ENCODE results near the gene CPNE4.

Gene CPNE4

DNA sequence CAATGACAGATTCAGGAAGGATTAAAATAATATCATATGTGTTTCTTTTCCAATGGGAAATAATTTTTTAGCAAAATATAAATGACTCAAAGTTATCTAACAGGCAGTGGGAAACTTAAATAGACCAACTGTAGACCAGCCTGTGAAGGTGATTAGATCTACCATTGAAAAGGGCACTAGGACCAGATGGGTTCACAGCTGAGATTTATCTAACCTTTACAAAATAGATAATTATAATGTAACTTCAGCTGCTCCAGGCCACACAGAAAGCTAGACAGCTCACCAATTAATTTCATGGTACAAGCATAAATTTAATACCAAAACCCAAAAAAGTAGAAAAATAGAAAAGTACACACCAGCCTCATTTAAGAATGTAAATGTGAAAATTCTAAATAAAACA is 291.7 kb downstream of the CPNE4 start:
- DNase-seq (ENCODE audit: low spot score): no peak
- no peak for FAIRE-seq

DNA sequence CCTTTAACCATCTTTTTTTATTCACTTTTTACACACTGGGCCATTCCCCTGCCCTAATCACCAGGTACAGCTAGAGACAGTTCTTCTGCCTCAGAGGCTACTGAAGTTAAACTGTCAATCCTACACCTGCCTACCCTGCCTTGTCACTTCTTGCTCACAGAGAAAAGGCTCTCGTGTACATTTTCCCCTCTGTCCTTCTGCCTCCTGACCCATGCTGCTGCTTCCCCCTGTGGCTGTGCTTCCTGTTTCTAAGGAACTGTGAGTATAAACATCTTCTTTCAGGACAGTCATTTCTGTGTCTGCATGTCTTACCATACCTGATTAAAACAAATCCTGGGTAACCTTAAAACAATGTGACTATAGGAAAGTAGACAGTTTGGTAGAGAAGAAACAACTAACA is 295.6 kb downstream of the CPNE4 start:
- FAIRE-seq: no peak

DNA sequence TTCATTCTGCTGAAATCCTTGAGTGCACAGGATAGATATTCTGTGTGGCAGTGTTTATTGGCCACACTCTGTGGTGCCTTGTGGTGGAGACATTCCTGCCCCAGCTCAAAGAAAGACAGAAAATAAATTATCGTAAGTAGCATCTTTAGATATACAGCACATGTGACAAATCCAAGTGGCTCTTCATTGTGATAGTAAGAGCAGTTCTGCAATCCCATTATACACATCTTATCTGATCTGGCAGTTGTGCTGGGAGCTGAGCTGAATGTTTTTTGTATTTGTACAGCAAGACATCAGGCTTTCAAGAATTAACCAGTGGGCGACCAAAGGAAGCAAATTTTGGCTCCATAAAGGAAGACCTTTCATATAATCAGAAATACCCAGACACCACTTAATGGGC is 296.7 kb downstream of the CPNE4 start:
- FAIRE-seq (no peak), DNase-seq (ENCODE audit: low spot score) (no peak)

More for the DNA sequence above, 295.6 kb downstream of the CPNE4 start:
- DNase-seq (ENCODE audit: low spot score): no peak

DNA sequence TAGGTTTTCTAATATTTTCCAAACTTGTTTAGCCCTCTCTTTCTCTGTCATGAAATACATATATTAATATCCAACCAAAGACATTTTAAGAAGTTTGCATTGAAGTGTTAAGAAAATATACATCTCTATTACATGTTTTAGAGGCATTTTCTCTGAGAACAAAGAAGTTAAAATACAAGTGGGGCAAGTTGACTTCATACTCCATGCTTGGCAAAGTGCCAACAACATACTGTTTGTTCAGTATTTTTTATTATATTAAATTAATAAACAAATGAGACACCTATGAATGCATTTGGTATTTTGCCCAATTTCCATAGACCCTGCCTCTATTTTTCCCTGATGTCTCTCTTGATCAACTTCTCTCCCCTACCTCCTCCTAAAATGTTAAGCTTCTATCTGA is 299.3 kb downstream of the CPNE4 start:
- DNase-seq (ENCODE audit: low spot score) (no peak), FAIRE-seq (no peak)

DNA sequence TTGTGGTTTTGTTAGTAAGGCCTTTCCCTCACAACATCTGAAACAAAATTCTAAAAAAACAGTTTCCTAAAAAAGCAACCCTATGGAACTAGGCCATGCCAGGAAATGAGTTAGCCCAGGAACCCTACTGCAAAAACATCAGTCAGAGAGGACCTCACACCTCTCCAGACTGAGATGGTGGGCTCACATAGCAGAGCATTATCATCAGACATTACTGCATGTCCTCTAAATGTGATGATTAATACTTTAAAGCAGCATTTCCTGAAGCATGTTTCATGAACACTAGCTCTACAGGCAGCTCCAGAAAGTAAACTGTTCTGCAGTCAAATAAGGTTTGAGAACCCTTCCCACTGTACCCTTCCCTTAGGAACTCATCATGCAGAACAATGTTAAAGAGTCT is 299.7 kb downstream of the CPNE4 start:
- FAIRE-seq: no peak

DNA sequence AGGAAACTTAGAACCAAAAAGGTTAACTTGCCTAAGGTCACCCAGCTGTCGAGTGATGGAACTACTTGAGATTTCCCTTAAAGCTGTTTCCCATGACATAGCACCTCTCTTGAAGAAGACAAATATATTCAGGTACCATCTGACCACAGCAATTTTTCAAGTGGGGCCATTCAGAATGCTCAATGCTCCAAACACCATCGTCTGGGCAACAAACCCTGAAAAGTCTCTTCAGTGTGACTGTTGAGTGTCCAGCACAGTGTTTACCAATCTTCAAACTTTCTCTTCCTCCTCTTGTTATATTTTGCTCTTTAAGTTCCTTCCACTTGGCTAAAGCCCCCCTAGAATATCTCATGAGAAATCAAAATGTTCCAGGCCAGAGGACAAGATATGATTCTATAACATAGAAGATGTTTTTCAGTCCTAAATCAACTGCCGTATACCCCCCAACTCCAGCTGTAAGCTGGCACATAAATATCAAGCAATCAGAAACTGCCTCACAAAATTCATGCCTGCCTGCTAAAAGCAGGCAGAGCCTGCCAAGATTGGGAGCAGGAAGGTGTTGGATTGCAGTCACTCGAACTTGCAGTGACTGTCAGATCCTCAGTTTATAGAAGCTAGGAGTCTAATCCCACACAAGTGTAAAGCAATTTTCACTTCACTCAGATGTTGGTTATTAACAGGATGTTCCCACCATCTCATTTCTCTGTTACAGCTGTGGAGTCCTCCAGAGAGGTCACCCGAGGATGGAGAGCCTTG is 301.6 kb downstream of the CPNE4 start:
- FAIRE-seq (no peak), DNase-seq (ENCODE audit: low spot score) (no peak)

More for the DNA sequence above, 299.7 kb downstream of the CPNE4 start:
- no peak for DNase-seq (ENCODE audit: low spot score)

DNA sequence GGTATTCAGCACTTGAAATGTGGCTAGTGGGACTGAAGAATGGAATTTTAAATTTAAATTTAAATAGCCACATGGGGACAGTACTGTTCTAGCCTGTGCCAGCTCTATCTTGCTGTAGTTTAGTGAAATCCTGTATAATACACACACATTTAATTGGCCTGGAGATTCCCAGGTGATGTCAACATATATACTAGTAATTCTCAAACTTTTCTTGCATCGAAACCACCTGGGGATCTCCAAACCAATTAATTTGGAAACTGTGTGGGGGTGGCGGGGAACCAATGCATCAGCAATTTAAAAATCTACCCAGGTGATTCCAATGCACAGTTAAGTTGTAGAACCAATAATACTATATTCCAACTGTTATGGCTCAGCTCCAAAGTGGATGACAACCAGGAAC is 303.1 kb downstream of the CPNE4 start:
- FAIRE-seq: no peak
- DNase-seq (ENCODE audit: low spot score): no peak

DNA sequence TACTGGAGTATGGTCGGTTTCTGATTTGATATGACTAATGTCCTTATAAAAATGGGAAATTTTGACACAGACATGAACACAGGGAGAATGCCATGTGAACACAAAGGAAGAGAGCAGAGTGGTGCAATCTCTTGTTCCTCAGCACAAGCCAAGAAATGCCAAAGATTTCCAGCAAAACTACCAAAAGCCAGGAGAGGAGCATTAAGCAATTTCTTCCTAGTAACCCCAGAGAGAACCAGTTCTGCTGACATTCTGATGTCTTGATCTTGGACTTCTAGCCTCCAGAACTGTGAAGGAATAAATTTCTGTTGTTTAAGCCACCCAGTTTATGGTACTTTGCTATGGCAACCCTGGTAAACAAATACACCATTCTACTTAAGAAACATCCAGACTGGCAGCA is 304.2 kb downstream of the CPNE4 start:
- FAIRE-seq (no peak), DNase-seq (ENCODE audit: low spot score) (no peak)

DNA sequence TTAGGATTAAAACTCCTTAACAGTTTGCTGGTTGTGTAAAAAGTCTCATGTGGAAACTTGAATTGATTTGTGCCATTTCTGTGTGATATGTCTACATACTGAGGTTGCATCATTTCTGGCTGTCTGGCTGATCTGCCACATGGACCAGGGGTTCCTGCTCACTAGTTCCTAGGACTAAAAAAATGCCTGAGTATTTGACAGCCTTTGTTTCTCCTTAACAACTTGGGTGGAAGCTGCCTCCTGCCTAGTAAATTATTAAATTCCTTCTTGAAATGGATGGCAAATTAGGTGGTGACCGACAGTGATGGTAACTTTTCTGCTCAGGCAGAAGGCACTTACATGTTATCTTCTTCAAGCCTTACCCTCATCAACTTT is 305.2 kb downstream of the CPNE4 start:
- DNase-seq (ENCODE audit: low spot score) (no peak), FAIRE-seq (no peak)

DNA sequence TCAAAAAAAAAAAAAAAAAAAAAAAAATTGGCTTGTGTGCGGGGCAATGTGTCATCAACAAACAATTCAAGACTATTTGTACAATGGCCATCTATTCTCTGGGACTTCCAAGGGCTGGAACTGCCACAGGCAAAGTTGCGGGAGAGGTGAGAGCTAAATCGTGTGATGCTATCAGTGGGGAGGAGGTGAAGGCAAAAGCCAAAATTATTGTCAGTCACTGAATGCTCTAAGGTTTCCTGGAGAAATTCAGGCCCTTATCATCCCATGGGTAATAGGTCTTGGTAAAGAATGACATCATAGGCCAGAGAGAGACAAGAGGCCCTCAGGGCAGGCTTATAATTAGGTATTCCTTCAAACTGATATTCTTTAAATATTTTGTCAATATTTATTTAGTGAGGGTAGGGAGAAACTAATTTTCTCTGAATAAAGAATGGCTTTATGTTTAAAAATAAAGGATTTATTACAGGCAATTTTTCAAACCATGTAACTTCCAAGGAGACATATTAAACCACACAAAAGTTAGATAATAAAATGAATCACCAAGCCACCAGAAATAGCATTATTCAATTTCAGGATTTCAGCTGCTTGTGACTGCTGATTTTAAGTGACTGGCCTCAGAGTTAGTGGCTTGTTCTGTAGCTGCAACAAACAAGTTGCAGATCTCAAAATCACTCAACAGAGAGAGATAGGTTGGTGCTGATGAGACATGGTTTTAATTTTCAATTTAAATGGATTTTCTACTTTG is 305.7 kb downstream of the CPNE4 start:
- peak; percentile 32 for DNase-seq (ENCODE audit: low spot score)

DNA sequence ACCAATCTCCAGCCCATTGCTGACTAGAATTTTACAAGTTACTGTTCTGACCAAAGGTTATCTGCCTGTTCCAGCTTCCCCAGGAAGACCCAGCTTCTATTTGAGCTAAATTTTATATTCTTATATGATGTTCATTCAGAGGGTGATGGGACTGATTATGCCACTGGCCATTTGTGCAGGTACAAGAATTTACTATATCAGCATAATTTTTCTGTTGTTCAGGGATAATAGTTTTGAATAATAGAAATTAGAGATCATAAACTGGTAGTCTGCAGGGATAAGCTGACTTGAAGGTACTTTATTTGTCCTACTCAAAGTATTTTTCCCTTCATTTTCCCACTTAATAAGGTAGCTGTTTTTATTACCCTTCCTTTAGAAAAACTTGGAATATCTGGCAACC is 309.4 kb downstream of the CPNE4 start:
- DNase-seq (ENCODE audit: low spot score) (no peak), FAIRE-seq (no peak)

More for the DNA sequence above, 305.7 kb downstream of the CPNE4 start:
- no peak for FAIRE-seq

DNA sequence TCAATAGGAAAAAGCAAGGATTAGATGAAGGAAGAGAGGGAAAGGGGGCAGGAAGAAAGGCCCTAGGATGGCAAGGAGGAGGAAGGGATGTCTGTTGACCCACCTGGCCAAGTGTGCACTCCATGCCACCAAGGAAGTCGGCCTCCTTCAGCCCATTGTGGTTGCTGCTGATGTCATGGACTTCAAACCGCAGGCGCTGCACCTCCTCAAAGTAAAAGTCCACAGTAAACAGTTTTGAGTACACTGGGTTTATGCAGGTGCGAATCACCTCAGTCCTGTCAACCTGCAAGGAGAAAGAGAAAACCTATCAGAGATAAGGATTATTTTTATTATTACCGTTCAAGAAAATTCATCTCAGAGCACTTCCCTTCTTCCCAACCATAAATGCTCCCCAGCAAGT is 311.5 kb downstream of the CPNE4 start:
- no peak for FAIRE-seq
- DNase-seq (ENCODE audit: low spot score): no peak

DNA sequence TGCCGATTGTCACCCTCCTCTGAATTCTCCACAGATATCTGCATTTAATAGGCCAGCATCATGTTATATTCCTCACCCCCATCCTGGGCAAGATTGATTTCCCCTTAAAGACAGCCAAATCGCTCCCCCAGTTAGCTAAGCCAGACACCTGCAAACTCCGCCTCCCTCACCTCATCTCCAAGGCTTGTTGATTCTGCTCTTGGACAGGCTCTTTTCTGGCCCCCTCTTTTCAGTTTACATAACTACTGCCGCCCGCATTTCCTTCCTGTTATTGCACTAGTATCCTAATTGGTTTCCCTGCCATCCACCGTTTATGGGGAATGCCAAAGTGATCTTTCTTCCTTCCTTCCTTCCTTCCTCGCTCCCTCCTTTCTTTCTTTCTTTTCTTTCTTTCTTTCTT is 317.3 kb downstream of the CPNE4 start:
- FAIRE-seq (no peak), DNase-seq (ENCODE audit: low spot score) (no peak)

DNA sequence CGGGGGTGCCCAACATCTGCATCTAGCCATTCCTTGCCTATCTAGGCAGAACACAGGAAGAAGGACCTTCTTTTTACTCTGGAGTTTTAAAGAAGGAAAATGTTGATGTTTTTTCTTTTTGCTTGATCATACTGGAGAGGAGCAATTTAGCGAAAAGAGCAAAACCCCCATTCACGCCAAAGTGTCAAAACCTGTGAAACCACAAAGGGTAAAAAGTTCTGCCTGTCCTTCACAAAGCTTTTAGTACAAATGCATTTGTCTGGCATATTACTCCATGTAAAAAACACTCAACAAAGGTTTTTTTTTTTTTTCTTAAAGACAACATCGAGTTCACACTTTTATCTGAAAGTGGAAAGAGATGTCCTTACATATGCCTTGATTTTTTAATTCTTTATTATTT is 317.9 kb downstream of the CPNE4 start:
- DNase-seq (ENCODE audit: low spot score) (no peak), FAIRE-seq (no peak)

DNA sequence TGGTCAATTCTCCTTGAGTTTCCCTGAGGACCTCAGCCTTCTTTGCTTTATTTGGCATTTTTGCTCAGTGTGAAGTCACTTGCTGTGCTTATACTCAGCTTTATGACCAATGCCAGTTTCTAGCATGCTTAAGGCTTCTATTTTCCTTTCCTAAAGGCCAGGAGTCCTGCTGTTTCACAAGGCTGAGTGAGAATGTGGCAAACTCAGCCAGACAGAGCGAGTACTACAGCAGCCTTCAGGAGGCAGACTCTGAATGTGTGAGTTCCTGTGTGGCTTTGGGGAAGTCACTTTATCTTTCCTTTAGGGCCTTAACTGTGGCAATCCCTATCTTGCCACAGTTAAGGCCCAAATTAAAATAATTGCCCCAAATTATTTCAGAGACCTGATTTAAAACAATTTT is 318.8 kb downstream of the CPNE4 start:
- no peak for DNase-seq (ENCODE audit: low spot score)
- no peak for FAIRE-seq

DNA sequence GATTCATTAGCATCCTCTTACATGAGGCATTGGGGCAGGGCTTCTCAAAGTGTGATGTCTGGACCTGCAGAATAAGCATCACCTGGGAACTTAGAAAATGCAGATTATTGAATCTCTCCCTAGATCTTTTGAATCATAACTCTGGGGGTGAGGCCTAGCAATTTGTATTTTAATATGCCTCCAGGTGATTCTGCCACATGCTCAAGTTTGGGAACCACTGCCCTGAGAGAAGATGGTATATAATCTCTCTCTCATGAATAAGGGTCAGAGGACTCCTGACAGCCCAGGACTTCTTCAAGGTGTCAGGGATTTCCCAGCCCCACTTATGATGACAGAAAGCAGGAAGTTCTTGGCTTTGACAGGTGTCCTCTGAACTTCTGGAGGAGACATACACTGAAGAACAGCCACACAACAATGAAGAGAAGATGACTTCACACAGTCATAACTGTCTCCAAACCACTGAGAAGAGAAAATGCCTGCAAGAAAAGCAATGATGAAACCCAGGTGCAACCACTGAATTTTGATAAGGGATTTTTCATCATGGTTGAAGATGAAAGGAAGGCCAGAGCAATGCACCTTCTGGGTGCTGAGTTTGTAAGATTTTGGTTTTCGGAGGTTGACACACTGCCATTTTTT is 320.1 kb downstream of the CPNE4 start:
- FAIRE-seq (no peak), DNase-seq (ENCODE audit: low spot score) (no peak)

DNA sequence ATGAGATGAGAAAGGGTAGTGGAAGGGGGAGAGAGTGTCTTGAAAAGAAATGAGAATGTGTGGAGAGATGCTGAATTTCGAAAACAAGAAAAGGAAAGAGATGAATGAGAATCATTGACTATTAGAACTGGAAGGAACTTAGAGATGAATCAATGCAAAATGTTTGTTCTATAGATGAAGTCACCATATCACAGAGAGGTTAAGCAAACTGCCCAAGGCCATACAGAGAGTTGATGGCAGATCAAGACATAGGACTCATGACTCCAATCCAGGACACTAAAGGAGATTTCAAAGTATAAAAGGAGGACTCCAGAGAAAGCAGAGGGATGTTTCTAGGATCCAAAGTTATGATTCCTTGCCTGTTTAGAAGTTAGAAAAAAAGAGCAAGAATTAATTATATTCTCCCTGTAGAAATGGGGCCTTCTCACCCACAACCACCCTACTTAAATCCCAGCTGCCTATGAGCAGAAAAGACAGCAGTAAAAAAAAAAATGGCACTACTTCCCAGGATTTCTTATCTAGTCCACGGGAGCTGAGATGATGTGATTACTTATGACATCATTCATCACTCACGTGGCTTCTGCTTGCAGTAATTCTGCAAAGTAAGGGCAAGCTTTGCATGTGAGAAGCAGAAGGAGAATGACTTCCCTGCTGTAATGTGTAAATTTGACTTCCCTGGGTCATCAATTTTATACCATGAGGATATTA is 321.2 kb downstream of the CPNE4 start:
- DNase-seq (ENCODE audit: low spot score) (no peak), FAIRE-seq (no peak)

DNA sequence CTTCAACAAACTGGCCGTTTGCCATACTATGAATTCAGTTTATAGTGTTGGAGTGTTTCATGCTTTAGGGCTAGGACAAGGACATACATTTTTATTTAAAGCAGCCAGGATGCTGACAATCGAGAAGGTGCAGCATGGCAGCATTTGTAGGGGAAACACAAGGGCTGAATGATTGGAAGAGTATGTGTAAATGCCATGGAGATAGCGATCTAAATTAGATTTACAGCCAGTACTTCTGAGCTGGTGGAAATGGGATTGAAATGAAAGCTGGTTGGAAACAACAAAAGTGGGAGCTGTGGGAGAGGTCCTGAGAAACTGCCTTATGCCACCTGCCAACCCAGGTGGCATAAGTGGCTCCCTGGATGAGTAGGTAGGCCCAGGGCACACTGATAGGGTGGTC is 322.2 kb downstream of the CPNE4 start:
- DNase-seq (ENCODE audit: low spot score): no peak
- no peak for FAIRE-seq

DNA sequence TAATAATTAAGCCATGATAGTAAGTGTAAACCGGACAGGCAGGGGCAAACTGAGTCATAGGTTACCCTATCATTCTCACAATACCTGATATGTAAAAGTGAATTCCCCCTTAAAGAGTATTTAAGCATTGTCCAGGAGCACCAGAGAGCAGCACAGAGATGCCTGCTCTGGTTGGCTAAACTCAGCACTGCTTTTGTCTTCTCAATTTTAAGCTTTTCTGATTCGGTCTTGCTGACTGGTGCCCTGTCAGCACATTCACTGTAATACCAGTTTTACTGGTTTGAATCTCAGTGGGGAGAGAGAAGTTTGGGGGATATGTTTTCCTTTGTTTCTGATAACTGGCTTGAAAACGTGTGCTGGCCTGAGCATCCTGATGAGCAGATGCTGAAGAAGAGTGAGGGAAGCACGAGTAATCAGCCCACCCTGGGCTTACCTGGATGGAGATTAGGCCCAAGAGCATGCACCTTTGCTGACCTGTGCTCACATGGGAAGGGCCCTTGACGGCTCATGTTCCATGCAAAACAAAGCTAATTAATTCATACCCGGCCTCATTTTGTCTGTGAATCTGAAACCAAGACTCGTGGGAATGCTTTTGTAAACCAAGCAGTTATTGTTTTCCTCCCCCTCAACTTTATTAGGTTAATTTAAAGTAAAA is 323.6 kb downstream of the CPNE4 start:
- DNase-seq (ENCODE audit: low spot score) (no peak), FAIRE-seq (no peak)

DNA sequence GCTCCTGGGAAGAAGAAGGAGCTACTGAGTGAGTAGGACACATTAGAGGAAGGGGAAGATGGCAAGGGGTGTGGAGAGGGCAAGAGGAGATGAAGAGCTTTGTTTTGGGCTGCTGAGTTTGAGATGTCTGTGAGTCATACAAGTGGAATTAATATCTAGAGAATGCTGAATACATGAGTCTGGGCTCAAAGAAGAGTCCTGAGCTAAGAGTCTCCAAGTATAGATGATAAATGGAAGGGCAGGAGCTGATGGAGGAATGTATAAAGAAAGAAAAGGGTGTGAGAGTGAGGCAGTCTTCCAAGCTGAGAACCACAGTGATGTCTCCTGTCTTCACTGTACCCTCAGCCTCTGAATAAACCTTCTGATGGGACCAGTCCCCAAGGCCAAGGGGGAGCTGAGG is 326.6 kb downstream of the CPNE4 start:
- no peak for DNase-seq (ENCODE audit: low spot score)
- no peak for FAIRE-seq

DNA sequence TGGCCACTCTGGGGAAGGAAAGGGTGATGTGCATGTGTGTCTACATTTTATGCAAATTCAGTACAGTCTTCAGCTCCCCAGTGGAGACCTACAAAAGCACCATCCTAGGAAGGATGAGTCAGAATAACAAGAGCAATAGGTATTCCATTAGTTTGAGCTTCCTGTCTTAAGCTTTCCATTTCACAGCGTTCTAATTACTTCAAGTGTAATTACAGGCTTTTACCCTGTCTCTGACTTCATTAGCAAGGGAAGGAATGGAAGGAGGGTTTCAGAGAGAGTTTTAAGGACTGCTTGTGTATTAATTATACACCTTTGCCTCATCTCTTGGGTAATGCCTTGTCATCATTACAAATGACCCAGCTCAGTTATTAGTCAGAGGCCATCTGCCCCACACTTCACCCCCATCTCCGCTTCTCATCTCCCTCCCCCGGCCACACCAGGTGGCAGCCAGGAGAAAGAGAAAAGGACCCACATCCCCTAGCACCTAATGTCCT is 329.2 kb downstream of the CPNE4 start:
- DNase-seq (ENCODE audit: low spot score) (peak; percentile 40), FAIRE-seq (no peak)

Data from urothelium cell line (cell line).